ENCODE measurements around the gene ADSL.

ADSL gene

DNA sequence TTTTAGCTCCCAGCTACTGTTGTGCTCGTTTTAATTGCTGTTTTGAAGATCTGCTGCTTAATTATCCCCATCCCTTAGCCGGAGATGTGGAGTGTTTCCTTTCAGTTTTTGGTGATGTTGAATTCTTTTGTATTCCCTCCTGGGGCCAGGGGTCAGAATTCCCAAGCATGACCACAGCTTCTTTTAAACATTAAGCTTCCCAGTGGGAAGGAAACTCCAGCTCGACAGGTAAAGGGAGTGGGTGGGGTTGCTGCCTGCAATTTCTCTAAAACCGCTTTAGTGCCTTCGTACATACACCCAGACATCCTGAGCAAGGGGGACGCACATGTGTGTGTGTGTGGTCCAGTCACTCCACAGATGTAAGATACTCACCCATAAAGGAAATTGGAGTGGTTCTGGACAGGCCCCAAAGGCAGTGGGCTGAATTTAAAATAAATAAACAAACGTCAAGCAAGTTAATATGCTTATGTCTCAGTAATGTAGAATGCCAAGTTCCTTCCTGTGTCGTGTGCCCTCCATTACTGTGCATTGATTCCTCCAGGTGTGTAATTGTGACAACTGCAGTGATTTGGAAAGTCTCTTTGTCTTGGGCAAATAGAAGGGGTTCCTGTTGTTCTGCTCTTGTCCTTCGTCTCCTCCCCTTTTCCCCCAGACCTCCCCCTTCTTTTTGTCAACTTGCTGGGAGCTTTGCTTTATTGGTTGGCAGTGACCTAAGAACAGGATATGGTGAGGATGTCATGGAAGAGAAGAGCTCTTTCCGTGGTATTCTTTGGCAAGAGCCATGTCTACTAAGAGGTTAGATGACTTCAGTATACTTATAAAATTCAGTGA, 19.2 kb upstream of the ADSL start:
- DNase-seq (ENCODE audit: extremely low read depth in 1 of 2, low read depth in 1 of 2): no peak

GRCh38 chr22:40328546-40329456, 17.5 kb upstream of the ADSL start:
- no peak for DNase-seq (ENCODE audit: extremely low read depth in 1 of 2, low read depth in 1 of 2)

DNA sequence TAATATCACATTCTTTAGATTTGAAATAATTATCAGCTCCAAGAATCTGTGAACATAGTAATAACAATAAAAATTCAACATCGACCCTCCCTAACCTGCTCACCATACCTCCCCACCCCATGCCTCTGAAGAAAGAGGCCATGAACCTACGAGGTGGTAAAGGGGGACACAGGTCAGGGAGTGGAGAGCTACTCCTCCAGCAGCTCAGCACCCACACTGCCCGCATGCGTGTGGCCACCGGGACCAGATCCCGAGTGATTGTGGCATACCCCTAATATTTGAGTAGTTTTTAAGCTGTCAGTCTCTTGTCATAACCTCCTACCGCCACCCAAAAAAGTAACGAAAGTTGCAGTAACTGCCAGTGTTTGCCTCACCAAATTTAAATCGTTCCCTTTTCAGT, 16.8 kb upstream of the ADSL start:
- no peak for DNase-seq (ENCODE audit: extremely low read depth in 1 of 2, low read depth in 1 of 2)

DNA sequence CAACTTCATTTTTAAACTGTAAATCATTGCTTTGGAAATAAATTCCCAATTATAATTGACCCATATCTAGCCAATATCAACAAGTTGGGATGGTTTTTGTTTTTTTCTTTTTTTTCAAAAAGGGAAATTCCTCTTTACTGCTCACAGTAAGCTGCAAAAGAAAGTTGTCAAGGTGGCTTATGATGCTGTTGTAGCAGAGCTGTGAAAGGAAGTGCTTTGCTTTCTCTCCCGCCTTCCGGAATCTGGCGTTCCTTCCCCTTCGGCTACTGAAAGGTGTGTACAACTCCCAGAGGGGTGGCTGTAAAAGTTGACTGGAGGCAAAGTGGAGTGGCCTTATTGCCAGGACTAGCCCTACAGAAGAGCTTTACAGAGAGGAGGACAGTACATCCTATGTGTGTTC, 16.2 kb upstream of the ADSL start:
- no peak for DNase-seq (ENCODE audit: extremely low read depth in 1 of 2, low read depth in 1 of 2)

DNA sequence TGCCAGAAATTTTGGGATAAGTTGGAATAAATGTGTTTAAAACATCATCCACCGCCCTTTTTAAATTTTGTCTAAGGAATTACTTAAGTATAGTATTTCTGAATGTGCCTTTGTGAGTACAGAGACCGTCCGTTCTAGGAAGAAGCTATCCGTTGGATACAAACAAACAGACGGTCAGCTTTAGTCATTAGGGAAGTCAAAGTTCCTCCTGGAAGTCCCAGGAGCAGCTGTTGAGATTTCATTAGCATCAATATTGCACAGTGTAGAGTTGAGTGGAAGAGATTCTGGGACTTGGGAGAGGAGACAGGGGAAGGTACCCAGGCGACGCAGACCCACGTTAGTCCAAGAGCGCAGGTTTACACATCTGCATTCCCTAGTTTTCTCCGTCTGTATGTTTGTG, 15.7 kb upstream of the ADSL start:
- no peak for DNase-seq (ENCODE audit: extremely low read depth in 1 of 2, low read depth in 1 of 2)

DNA sequence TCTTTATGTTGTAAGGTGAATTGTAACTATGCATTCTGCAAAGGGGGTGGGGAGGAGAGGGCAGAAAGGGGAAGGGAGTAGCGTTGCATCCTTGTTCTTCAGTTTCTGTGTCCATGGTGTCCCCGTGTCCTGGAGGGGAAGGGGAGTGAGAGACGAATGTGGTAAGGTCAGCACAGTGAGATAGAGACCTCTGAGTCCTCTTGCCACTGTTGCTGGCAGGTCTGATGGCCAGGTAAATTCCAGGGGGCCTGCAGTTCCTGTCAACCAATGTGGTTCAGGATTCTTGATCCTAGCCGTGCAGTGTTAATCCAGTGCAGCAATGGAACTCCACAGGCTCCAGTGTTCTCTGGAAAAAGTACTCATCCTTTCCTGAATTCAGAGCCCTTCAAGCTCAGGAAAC, 14.6 kb upstream of the ADSL start:
- no peak for DNase-seq (ENCODE audit: extremely low read depth in 1 of 2, low read depth in 1 of 2)

- DNase-seq (ENCODE audit: extremely low read depth in 1 of 2, low read depth in 1 of 2): no peak
Measured at GRCh38 chr22:40332319-40332781, 13.9 kb upstream of the ADSL start.

DNA sequence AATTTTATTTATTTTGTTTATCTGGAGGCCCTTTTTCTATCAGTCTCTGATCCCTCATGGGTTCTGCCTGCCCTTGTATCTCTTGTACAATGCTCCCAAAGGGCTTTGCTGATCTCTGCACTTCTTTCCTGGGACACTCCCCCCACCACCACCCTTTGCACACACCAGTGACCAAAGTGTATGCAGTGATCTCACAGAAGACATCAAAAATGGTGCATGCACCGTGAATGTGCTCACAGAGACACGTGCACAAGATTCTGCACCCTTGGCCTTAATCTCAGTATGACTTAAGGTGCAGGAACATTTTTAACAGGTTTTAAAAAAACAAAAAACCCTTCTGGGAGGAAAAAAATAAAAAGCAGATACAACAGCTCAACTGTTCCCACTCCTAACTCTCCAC, 12.2 kb upstream of the ADSL start:
- no peak for DNase-seq (ENCODE audit: extremely low read depth in 1 of 2, low read depth in 1 of 2)

GRCh38 chr22:40334899-40335298, 11.4 kb upstream of the ADSL start:
- DNase-seq (ENCODE audit: extremely low read depth in 1 of 2, low read depth in 1 of 2): no peak

DNA sequence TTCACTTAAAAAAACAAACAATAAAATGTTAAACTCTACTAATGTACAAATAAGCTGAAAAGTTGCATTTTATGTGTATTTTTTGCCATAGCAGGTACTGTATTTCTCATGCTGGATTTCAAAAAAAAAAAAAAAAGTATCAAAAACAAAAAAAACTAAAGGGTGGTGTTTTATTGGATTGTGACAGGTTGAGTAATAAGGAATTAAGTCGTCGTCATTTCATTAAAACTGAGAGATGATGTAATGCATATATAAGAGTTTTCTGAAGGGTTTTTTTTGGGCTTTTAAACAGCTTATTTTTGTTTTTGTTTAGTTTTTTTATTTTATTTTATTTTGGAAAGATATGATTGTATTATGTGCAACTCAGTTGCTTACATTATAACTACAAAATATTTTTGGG, 10.9 kb upstream of the ADSL start:
- no peak for DNase-seq (ENCODE audit: extremely low read depth in 1 of 2, low read depth in 1 of 2)

DNA sequence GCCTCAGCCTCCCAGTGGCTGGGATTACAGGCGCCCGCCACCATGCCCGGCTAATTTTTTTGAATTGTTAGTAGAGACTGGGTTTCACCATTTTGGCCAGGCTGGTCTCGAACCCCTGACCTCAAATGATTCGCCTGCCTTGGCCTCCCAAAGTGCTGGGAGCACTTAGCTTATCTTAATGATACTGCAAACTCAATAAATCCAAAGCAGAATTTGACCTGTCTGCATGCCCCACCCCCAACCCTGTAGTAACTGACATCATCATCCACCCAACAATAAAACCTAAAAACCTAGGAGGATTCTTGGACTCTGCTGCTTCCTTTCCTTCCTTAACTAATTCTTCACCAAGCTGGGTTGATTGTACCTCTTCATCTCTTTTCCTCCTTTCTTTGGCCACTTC, 6.3 kb upstream of the ADSL start:
- DNase-seq (ENCODE audit: extremely low read depth in 1 of 2, low read depth in 1 of 2): no peak

DNA sequence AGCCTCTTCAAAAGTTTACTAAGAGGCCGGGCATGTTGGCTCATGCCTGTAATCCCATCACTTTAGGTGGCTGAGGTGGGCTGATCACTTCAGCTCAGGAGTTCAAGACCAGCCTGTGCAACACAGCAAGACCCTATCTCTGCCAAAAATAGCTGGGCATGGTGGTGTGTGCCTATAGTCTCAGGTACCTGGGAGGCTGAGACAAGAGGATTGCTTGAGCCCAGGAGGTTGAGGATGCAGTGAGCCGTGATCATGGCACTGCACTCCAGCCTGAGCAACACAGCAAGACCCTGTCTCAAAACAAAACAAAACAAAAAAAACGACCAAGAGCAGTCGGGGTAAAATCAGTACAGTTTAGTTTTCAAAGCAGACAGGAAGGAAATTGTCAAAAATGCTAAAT, 4.7 kb upstream of the ADSL start:
- DNase-seq (ENCODE audit: extremely low read depth in 1 of 2, low read depth in 1 of 2): no peak

GRCh38 chr22:40342521-40342920, 3.8 kb upstream of the ADSL start:
- DNase-seq (ENCODE audit: extremely low read depth in 1 of 2, low read depth in 1 of 2): no peak

GRCh38 chr22:40345271-40345670, 1.0 kb upstream of the ADSL start:
- DNase-seq (ENCODE audit: extremely low read depth in 1 of 2, low read depth in 1 of 2): peak in 1 of 2 donors; percentile 37

DNA sequence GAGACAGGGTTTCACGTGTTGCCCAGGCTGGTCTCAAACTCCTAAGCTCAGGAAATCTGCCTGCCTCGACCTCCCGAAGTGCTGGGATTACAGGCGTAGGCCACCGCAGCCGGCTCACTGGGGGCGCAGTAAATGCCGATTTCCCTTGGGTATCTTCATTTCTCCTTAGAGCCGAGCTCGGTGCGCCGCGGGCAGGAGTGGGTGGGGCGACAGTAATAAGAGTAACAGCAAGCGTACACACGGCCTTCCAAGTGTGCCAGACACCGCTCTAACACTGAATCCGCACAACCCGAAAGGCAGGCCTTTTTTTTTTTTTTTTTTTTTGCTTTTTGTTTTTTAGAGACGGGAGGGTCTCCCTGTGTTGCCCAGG, 500 bp upstream of the ADSL start:
- DNase-seq (ENCODE audit: extremely low read depth in 1 of 2, low read depth in 1 of 2): peak in 1 of 2 donors; percentile 25

DNA sequence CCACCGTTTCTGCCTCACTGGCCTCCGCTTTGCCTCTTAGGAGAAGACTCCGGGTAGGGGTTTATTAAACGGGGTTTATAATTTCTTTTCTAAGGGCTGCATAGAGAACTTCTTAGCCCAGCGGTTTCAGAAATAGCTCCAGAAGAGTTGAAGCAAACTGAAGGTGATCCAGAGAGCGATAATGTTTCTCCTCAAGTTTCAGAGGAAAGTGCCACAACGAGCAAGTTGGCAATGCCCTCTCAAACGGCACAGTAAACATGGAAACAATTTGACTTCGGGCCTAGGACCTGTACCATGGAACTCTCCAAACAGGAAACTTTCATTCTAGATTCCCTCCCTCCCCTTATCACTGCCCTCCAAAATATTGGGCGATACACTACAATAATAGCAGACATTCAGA, 1.0 kb downstream of the ADSL start:
- DNase-seq (ENCODE audit: extremely low read depth in 1 of 2, low read depth in 1 of 2): no peak

DNA sequence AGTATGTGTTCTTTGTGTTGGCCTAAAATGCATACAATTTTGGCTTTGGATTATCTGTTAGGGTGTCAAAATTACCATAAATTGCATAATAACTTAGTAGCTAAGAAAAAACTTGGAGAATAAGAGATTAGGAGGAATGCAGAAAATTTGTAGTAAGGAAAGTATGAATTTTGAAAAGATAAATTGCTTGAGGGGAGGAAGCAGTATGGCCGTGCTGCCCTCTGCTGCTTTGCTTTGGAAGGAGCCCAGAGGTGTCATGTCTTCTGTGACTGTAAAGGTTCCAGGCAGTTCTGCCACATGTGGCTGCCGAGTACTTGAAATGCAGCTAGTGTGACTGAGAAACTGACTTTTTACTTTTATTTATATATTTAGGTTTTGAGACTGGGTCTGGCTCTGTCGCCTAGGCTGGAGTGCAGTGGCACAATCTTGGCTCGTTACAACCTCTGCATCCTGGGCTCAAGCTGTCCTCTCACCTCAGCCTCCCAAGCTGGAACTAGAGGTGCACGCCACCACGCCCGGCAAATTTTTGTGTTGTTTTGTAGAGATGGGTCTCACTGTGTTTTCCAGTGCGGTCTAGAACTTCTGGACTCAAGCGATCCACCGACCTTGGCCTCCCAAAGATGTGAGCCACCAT, 1.8 kb downstream of the ADSL start:
- DNase-seq (ENCODE audit: extremely low read depth in 1 of 2, low read depth in 1 of 2): peak in 1 of 2 donors; percentile 34

DNA sequence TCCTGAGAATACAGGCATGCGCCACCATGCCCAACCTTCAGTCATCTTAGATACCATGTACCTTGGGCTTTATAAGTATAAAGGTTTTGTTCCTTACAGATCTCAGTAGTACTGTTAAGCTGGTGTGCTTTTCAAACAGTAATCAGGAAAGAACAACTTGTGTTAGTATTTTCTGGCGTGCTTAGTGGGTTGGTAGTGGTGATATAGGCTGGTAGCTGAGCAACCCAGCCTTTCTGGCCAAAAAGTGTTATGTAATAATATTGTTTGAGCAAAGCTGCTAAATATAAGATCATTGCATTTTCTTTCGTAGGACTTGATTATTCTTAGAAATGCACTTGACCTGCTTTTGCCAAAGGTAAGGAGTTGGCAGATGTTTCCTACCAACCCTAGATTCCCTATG, 6.5 kb downstream of the ADSL start:
- DNase-seq (ENCODE audit: extremely low read depth in 1 of 2, low read depth in 1 of 2): no peak

DNA sequence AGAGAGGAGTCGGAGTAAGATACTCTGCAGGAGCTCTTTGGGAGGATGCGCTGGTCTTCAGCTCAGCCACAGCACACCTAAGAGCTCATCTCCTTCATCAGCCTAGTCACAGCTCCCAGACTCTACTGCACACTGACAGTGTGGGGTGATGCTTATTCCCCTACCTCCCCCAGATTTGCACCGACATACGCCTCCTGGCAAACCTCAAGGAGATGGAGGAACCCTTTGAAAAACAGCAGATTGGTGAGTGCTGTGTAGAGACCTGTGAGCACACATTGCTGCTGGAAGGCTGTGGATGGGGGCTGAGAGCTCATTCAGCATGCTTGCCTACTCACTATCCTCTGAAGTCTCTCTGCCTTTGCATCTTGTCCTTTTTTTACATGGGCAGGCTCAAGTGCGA, 14.8 kb downstream of the ADSL start:
- no peak for DNase-seq (ENCODE audit: extremely low read depth in 1 of 2, low read depth in 1 of 2)

GRCh38 chr22:40363059-40363458, 16.8 kb downstream of the ADSL start:
- no peak for DNase-seq (ENCODE audit: extremely low read depth in 1 of 2, low read depth in 1 of 2)

DNA sequence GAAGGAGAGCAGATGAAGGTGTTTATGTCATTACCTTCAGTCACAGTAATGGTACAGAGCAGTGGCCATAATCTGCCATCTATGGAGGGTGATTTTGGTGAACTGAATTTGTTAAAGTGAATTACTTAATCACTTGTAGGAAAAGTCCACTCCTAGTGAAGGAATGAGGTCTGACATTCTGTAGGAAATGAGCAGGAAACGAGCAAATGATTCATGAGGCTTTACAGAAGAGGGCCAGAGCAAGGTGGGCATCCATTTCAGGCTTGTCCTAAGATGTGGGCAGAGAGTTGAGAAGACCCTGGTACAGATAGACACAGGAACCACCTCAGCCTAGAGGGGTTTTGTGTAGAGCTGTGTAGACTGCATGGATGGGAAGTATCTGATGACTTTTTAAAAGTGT, 18.1 kb downstream of the ADSL start:
- DNase-seq (ENCODE audit: extremely low read depth in 1 of 2, low read depth in 1 of 2): no peak

GRCh38 chr22:40366068-40366467, 19.8 kb downstream of the ADSL start:
- DNase-seq (ENCODE audit: extremely low read depth in 1 of 2, low read depth in 1 of 2): no peak

Measured in stimulated activated CD8-positive, alpha-beta memory T cell treated with anti-CD3 and anti-CD28 coated beads, Interleukin-7, amount 100 ng/mL, for 48 hours (primary cell).